ENCODE results near the gene IFT172.

IFT172 gene

GRCh38 chr2:27422958-27423357 is 66.6 kb downstream of the IFT172 start:
- no peak for DNase-seq

- no peak for DNase-seq
Observed at GRCh38 chr2:27421660-27422250, 67.8 kb downstream of the IFT172 start.

- DNase-seq, result no peak
Observed at GRCh38 chr2:27420996-27421395, 68.5 kb downstream of the IFT172 start.

GRCh38 chr2:27416151-27416550 is 73.4 kb downstream of the IFT172 start:
- no peak for DNase-seq

GRCh38 chr2:27412419-27413152 is 77.0 kb downstream of the IFT172 start:
- DNase-seq, result no peak

GRCh38 chr2:27409321-27410073 is 80.0 kb downstream of the IFT172 start, which contains the start of gene PPM1G:
Gene PPM1G (minus strand): TSS chr2:27409591. CDS start chr2:27409422, 169 bp downstream.
- peak; percentile 87 for DNase-seq

GRCh38 chr2:27408601-27409320 is 80.8 kb downstream of the IFT172 start:
- no peak for DNase-seq

GRCh38 chr2:27407798-27408491 is 81.6 kb downstream of the IFT172 start:
- peak; percentile 12 for DNase-seq

- DNase-seq, result no peak
Observed at GRCh38 chr2:27400348-27401135, 89.0 kb downstream of the IFT172 start.

GRCh38 chr2:27398962-27399361 is 90.6 kb downstream of the IFT172 start:
- no peak for DNase-seq

Measured in NCI-H226 (cell line).